ENCODE data around the gene LRFN2. TPM values are rescaled to one million over a fixed set of nuclear protein-coding genes. Genes with fewer than 3 reads are reported as not detected.

The LRFN2 gene
- polyA plus RNA-seq, 3 donors, result not detected

DNA sequence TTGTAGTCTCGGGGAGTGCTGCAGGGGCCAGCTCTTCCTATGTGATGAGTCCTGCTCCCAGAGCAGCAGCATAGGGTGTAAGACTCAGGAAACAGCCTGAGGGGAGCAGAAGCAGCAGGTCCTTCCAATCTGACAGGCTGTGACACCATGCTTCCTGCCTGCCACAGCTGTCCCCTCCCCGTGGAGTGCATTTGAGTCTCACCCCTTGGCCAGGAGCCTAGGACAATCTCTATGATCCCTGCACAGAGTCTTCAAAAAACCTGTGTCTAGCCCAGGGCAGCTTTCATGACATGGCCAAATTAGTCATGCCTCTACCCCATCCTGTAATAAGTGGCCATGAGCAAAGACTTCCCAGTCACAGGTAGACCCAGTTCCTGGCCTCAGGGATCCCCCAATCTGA is 23.1 kb upstream of the LRFN2 start:
- Mint-ChIP-seq H3K4me1 (no peaks in the 10 kb centered on the region), H3K36me3 (no peaks in the 10 kb centered on the region), H3K9me3 (peaks cover 0 to 1% (median 0%) of the 10 kb centered on the region in 7 donors), H3K27me3 (ENCODE audit: low read depth in 3 of 3) (peaks cover 4 to 23% (median 6%) of the 10 kb centered on the region in 3 donors), H3K27ac (no peak overlapping the region), H3K4me3 (no peak overlapping the region)
- no peaks in the 10 kb centered on the region for H3K79me2 ChIP-seq (ENCODE audit: insufficient read depth, low read length)
- intact Hi-C loops (cut with micrococcal nuclease), result no loop called here
- DNase-seq, result no peak
- H4K20me1 ChIP-seq (ENCODE audit: insufficient read depth, low read length), result no peaks in the 10 kb centered on the region
- TF ChIP-seq, protein P1, sequence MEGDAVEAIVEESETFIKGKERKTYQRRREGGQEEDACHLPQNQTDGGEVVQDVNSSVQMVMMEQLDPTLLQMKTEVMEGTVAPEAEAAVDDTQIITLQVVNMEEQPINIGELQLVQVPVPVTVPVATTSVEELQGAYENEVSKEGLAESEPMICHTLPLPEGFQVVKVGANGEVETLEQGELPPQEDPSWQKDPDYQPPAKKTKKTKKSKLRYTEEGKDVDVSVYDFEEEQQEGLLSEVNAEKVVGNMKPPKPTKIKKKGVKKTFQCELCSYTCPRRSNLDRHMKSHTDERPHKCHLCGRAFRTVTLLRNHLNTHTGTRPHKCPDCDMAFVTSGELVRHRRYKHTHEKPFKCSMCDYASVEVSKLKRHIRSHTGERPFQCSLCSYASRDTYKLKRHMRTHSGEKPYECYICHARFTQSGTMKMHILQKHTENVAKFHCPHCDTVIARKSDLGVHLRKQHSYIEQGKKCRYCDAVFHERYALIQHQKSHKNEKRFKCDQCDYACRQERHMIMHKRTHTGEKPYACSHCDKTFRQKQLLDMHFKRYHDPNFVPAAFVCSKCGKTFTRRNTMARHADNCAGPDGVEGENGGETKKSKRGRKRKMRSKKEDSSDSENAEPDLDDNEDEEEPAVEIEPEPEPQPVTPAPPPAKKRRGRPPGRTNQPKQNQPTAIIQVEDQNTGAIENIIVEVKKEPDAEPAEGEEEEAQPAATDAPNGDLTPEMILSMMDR (IDR thresholded peaks at IDR 0.05), result no peak
- peaks cover 0 to 5% of the 10 kb centered on the region in 2 donors for H3K27me3 ChIP-seq (ENCODE audit: control insufficient read depth in 2 of 2, insufficient read depth in 2 of 2, low read length in 2 of 2)
- no peak overlapping the region for H3K27ac ChIP-seq (ENCODE audit: low read depth in 1 of 2, low read length in 2 of 2)
- no peak overlapping the region for H3K9ac ChIP-seq (ENCODE audit: insufficient read depth, low read length, poor library complexity, severe bottlenecking)
- H3K9me3 ChIP-seq (replicated peaks in 1 of 2; ENCODE audit: control insufficient read depth in 1 of 2, insufficient read depth in 1 of 2, low read length in 2 of 2), result no peaks in the 10 kb centered on the region
- no peak overlapping the region for H3K4me2 ChIP-seq (replicated peaks; ENCODE audit: extremely low read depth, low read length, poor library complexity, severe bottlenecking)
- WGBS (ENCODE audit: insufficient coverage), result 7% methylated on average over 1 of the region's 2 CpGs
- no peaks in the 10 kb centered on the region for H3K36me3 ChIP-seq (replicated peaks in 1 of 2; ENCODE audit: control insufficient read depth in 1 of 2, insufficient read depth in 2 of 2, low read length in 2 of 2)
- no peak overlapping the region for H3K4me3 ChIP-seq (replicated peaks in 1 of 3; ENCODE audit: low read depth in 2 of 3, low read length in 3 of 3)
- no peaks in the 10 kb centered on the region for H3K4me1 ChIP-seq (ENCODE audit: control insufficient read depth in 1 of 2, insufficient read depth in 2 of 2, low read length in 2 of 2)
- no peak overlapping the region for H2AFZ ChIP-seq (ENCODE audit: insufficient read depth, low read depth, low read length, poor library complexity, severe bottlenecking)

DNA sequence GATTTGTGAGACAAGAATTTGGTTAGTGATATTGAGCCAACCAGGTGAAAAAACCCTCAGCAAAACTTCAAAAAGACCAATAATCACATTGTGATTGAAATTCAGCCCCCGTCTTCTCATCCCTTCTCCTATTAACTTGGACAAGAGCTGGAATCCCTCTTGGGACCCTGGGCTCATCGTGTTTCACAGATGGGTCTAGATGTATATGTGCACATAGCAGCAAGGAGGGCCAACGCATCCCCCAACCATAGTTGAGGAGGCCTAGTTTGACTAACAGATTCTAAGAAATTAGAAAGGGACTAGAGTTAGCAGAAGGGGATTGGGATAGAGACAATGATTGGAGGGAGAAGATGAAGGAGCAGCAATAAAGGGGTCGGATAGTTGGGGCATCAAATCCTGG is 19.8 kb upstream of the LRFN2 start:
- Mint-ChIP-seq H3K36me3 (no peaks in the 10 kb centered on the region), H3K27me3 (ENCODE audit: low read depth in 3 of 3) (peaks cover 5 to 28% (median 6%) of the 10 kb centered on the region in 3 donors), H3K4me3 (no peak overlapping the region), H3K9me3 (peaks cover 0 to 3% (median under 1%) of the 10 kb centered on the region in 7 donors), H3K27ac (no peak overlapping the region), H3K4me1 (no peaks in the 10 kb centered on the region)
- TF ChIP-seq, protein P1 (IDR thresholded peaks at IDR 0.05), result no peak
- H3K27me3 ChIP-seq (ENCODE audit: control insufficient read depth in 2 of 2, insufficient read depth in 2 of 2, low read length in 2 of 2), result peaks cover 0 to 2% of the 10 kb centered on the region in 2 donors
- intact Hi-C loops (cut with micrococcal nuclease), result no loop called here
- H3K36me3 ChIP-seq (replicated peaks in 1 of 2; ENCODE audit: control insufficient read depth in 1 of 2, insufficient read depth in 2 of 2, low read length in 2 of 2), result no peaks in the 10 kb centered on the region
- H4K20me1 ChIP-seq (ENCODE audit: insufficient read depth, low read length), result no peaks in the 10 kb centered on the region
- H2AFZ ChIP-seq (ENCODE audit: insufficient read depth, low read depth, low read length, poor library complexity, severe bottlenecking), result no peak overlapping the region
- H3K9me3 ChIP-seq (replicated peaks in 1 of 2; ENCODE audit: control insufficient read depth in 1 of 2, insufficient read depth in 1 of 2, low read length in 2 of 2), result no peaks in the 10 kb centered on the region
- WGBS (ENCODE audit: insufficient coverage), result 100% methylated on average over 2 of the region's 4 CpGs
- no peak overlapping the region for H3K4me2 ChIP-seq (replicated peaks; ENCODE audit: extremely low read depth, low read length, poor library complexity, severe bottlenecking)
- no peak overlapping the region for H3K4me3 ChIP-seq (replicated peaks in 1 of 3; ENCODE audit: low read depth in 2 of 3, low read length in 3 of 3)
- no peak for DNase-seq
- H3K27ac ChIP-seq (ENCODE audit: low read depth in 1 of 2, low read length in 2 of 2), result no peak overlapping the region
- H3K79me2 ChIP-seq (ENCODE audit: insufficient read depth, low read length), result no peaks in the 10 kb centered on the region
- H3K9ac ChIP-seq (ENCODE audit: insufficient read depth, low read length, poor library complexity, severe bottlenecking), result no peak overlapping the region
- H3K4me1 ChIP-seq (ENCODE audit: control insufficient read depth in 1 of 2, insufficient read depth in 2 of 2, low read length in 2 of 2), result no peaks in the 10 kb centered on the region

Data from CD14-positive monocyte (primary cell).